H1 (cell line): ENCODE measurements around the gene TEX11. TPM values are rescaled to one million over a fixed set of nuclear protein-coding genes. Genes with fewer than 3 reads are reported as not detected.

Source experiments
- CTCF ChIA-PET: fragments of 300-600 bp; sonication (Branson Sonifier 250); formaldehyde crosslinking; loops from one replicate; lab custom pipeline; 2021; ENCODE audit not compliant: partially characterized antibody; lab: Charles Lee
- POLR2A ChIA-PET: fragments of 300-600 bp; sonication (Branson Sonifier 250); formaldehyde crosslinking; loops from one replicate; lab custom pipeline; 2021; ENCODE audit warnings: inconsistent platforms; ENCODE audit not compliant: partially characterized antibody; lab: Charles Lee
- DNase-seq, 2 experiments: peaks; one replicate each; pipeline versions ENCODE4 v3.0.0 to v3.0.0-alpha.2; 2010 to 2022; ENCODE audit warnings: low spot score in 2 of 2, low read depth in 1 of 2, mixed read lengths in 1 of 2
- FAIRE-seq: peaks from 2 replicates; lab custom pipeline; 2011; peaks lifted over from hg19 to GRCh38; lab: Jason Lieb, UNC
- H2AFZ ChIP-seq: 2 replicates; pipeline ENCODE4 v1.8.1; 2012; ENCODE audit warnings: low read length, inconsistent platforms
- H2AK5ac ChIP-seq: 2 replicates; pipeline ENCODE4 v1.6.1; 2013; ENCODE audit warnings: low read depth, low read length
- H2BK120ac ChIP-seq: replicated peaks from 2 replicates; pipeline ENCODE3; 2013; ENCODE audit warnings: low read depth, low read length, inconsistent platforms
- H2BK12ac ChIP-seq: 2 replicates; pipeline ENCODE4 v1.6.1; 2013; ENCODE audit warnings: low read depth, low read length
- H2BK15ac ChIP-seq: 2 replicates; pipeline ENCODE4 v1.6.1; 2013; ENCODE audit warnings: low read length
- H2BK20ac ChIP-seq: 2 replicates; pipeline ENCODE4 v1.6.1; 2013; ENCODE audit warnings: low read length
- H2BK5ac ChIP-seq: 2 replicates; pipeline ENCODE4 v1.6.1; 2013; ENCODE audit warnings: low read depth, low read length
- H3K14ac ChIP-seq: 2 replicates; pipeline ENCODE4 v1.6.1; 2013; ENCODE audit warnings: inconsistent platforms; ENCODE audit not compliant: insufficient read length
- H3K18ac ChIP-seq: 2 replicates; pipeline ENCODE4 v1.6.1; 2013; ENCODE audit warnings: low read length; ENCODE audit errors: extremely low read depth
- H3K23ac ChIP-seq: 2 replicates; pipeline ENCODE4 v1.6.1; 2013; ENCODE audit warnings: inconsistent platforms; ENCODE audit not compliant: insufficient read length
- H3K23me2 ChIP-seq: 2 replicates; pipeline ENCODE4 v1.6.1; 2013; ENCODE audit warnings: low read depth, low read length
- H3K27ac ChIP-seq: 2 replicates; pipeline ENCODE4 v1.6.1; 2011; ENCODE audit warnings: low read depth, low read length, inconsistent platforms
- H3K27me3 ChIP-seq, 4 experiments: replicated peaks in 1 of 4; 1 replicate in 1 of 4; 2 replicates in 3 of 4; pipeline versions ENCODE4 v1.6.1 to v1.8.1; 2011 to 2013; ENCODE audit warnings: low read length in 3 of 4, mild to moderate bottlenecking in 3 of 4, inconsistent platforms in 2 of 4, mixed read lengths in 2 of 4, moderate library complexity in 1 of 4; ENCODE audit not compliant: control insufficient read depth in 3 of 4, insufficient read depth in 3 of 4; ENCODE audit errors: extremely low read depth in 1 of 4
- H3K36me3 ChIP-seq, 4 experiments: 2 replicates each; pipeline versions ENCODE4 v1.6.1 to v1.8.1; 2011 to 2013; ENCODE audit warnings: mild to moderate bottlenecking in 4 of 4, low read length in 3 of 4, moderate library complexity in 2 of 4, control low read depth in 1 of 4, inconsistent platforms in 1 of 4; ENCODE audit not compliant: insufficient read depth in 4 of 4, control insufficient read depth in 2 of 4
- H3K4ac ChIP-seq: replicated peaks from 2 replicates; pipeline ENCODE3; 2013; ENCODE audit warnings: low read length, low read depth, mixed read lengths, inconsistent platforms; ENCODE audit not compliant: insufficient read length
- H3K4me1 ChIP-seq, 4 experiments: replicated peaks in 1 of 4; 1 replicate in 1 of 4; 2 replicates in 3 of 4; pipeline versions ENCODE4 v1.6.1 to v1.8.1; 2011 to 2013; ENCODE audit warnings: low read length in 3 of 4, inconsistent platforms in 2 of 4, mixed read lengths in 1 of 4; ENCODE audit not compliant: insufficient read depth in 4 of 4, control insufficient read depth in 3 of 4
- H3K4me2 ChIP-seq, 2 experiments: 2 replicates each; pipeline versions ENCODE4 v1.6.1 to v1.8.1; 2011 to 2013; ENCODE audit warnings: low read depth in 2 of 2, low read length in 2 of 2, control low read depth in 1 of 2, inconsistent platforms in 1 of 2, mild to moderate bottlenecking in 1 of 2; ENCODE audit not compliant: insufficient read depth in 1 of 2
- H3K4me3 ChIP-seq, 4 experiments: fragments of 200-600, 300-600 bp in 1 of 4; sonication (generic), shearing (Covaris generic), sonication (Bioruptor Twin) in 1 of 4; 2 replicates each; pipeline versions ENCODE4 v1.5.1 to v1.8.1; 2011 to 2016; ENCODE audit warnings: low read length in 4 of 4, low read depth in 3 of 4, control low read depth in 2 of 4, inconsistent platforms in 2 of 4, mild to moderate bottlenecking in 2 of 4, mixed read lengths in 1 of 4, moderate library complexity in 1 of 4; ENCODE audit not compliant: insufficient read depth in 2 of 4; ENCODE audit errors: extremely low read depth in 1 of 4
- H3K56ac ChIP-seq: replicated peaks from 2 replicates; pipeline ENCODE3; 2013; ENCODE audit warnings: low read depth, mild to moderate bottlenecking, mixed read lengths, low read length, inconsistent platforms; ENCODE audit not compliant: insufficient read length
- H3K79me1 ChIP-seq: 2 replicates; pipeline ENCODE4 v1.6.1; 2013; ENCODE audit warnings: low read depth, low read length, control low read depth
- H3K79me2 ChIP-seq, 2 experiments: 2 replicates each; pipeline versions ENCODE4 v1.6.1 to v1.8.1; 2012 to 2013; ENCODE audit warnings: low read length in 2 of 2, mild to moderate bottlenecking in 2 of 2, inconsistent platforms in 1 of 2; ENCODE audit not compliant: insufficient read depth in 2 of 2, control insufficient read depth in 1 of 2
- H3K9ac ChIP-seq, 4 experiments: replicated peaks in 1 of 4; 1 replicate in 1 of 4; 2 replicates in 3 of 4; pipeline versions ENCODE4 v1.6.1 to v1.8.1; 2011 to 2013; ENCODE audit warnings: low read depth in 3 of 4, low read length in 3 of 4, control low read depth in 2 of 4, mild to moderate bottlenecking in 2 of 4, moderate library complexity in 2 of 4, inconsistent platforms in 1 of 4; ENCODE audit errors: extremely low read depth in 1 of 4
- H3K9me3 ChIP-seq, 2 experiments: 2 replicates each; pipeline versions ENCODE4 v1.6.1 to v1.8.1; 2012 to 2013; ENCODE audit warnings: mild to moderate bottlenecking in 2 of 2, moderate library complexity in 2 of 2, control low read depth in 1 of 2, inconsistent platforms in 1 of 2, low read depth in 1 of 2, low read length in 1 of 2, mixed read lengths in 1 of 2; ENCODE audit not compliant: insufficient read depth in 2 of 2
- H4K20me1 ChIP-seq, 2 experiments: replicated peaks in 1 of 2; 2 replicates each; pipeline versions ENCODE3 to v1.8.1; 2011 to 2013; ENCODE audit warnings: inconsistent platforms in 2 of 2, low read length in 2 of 2, mild to moderate bottlenecking in 1 of 2; ENCODE audit not compliant: insufficient read depth in 2 of 2, control insufficient read depth in 1 of 2
- H4K5ac ChIP-seq: 2 replicates; pipeline ENCODE4 v1.6.1; 2013; ENCODE audit warnings: low read length, low read depth, mixed read lengths, inconsistent platforms; ENCODE audit not compliant: insufficient read length
- H4K8ac ChIP-seq: 2 replicates; pipeline ENCODE4 v1.8.0; 2013; ENCODE audit warnings: mild to moderate bottlenecking, moderate library complexity, low read length, inconsistent platforms; ENCODE audit not compliant: insufficient read depth; ENCODE audit errors: extremely low read depth
- H4K91ac ChIP-seq: replicated peaks from 2 replicates; pipeline ENCODE3; 2013; ENCODE audit warnings: low read length, mixed read lengths, inconsistent platforms; ENCODE audit not compliant: insufficient read length
- ASH2L ChIP-seq: fragments of 200-600, 300-600 bp; sonication (generic); IDR thresholded peaks from one replicate; pipeline ENCODE4 v1.7.1; 2017; ENCODE audit warnings: low read length
- CREB1 ChIP-seq: IDR thresholded peaks from 2 replicates; pipeline ENCODE4 v1.6.1; 2012; ENCODE audit warnings: inconsistent platforms
- JUND ChIP-seq: IDR thresholded peaks from 2 replicates; pipeline ENCODE4 v1.6.1; 2011; ENCODE audit warnings: mild to moderate bottlenecking, improper control_type of control experiment, low read length
- KDM4A ChIP-seq: IDR thresholded peaks from one replicate; pipeline ENCODE4 v1.7.1; 2012; ENCODE audit warnings: low read depth, mild to moderate bottlenecking, moderate library complexity, low read length, inconsistent platforms; ENCODE audit not compliant: severe bottlenecking
- SRF ChIP-seq: IDR thresholded peaks from 2 replicates; pipeline ENCODE4 v1.6.1; 2011; ENCODE audit warnings: mild to moderate bottlenecking, low read depth, low read length, moderate library complexity
- WGBS, 2 experiments: shearing (Covaris generic) in 1 of 2; methylation state at CpG; one replicate each; pipeline versions ENCODE4 v1.1.6 to v1.1.7; 2013 to 2015; ENCODE audit warnings: low lambda C conversion rate in 2 of 2, mixed read lengths in 2 of 2, inconsistent platforms in 1 of 2, low coverage in 1 of 2, missing lambda C conversion rate in 1 of 2; ENCODE audit not compliant: insufficient replicate concordance in 2 of 2, insufficient coverage in 1 of 2, insufficient read length in 1 of 2; ENCODE audit errors: extremely low coverage in 1 of 2, missing lambda C conversion rate in 1 of 2; 5-methylcytosine and 5-hydroxymethylcytosine counted together
- polyA plus RNA-seq, 7 experiments: library from polyadenylated mRNA; depleted of rRNA in 3 of 7; stranded (reverse) in 5 of 7; unstranded in 2 of 7; fragments of >200 nt in 5 of 7; fragments of 200-250 nt in 2 of 7; gene quantifications; 1 replicate in 5 of 7; 2 replicates in 1 of 7; 4 replicates in 1 of 7; pipeline versions ENCODE4 v1.2.1 to v1.2.3, GENCODE V29; 2011 to 2013; ENCODE audit warnings: missing spikeins in 2 of 7, mixed read lengths in 2 of 7
- total RNA-seq: library from RNA; stranded (reverse); fragmentation: NEBNext Ultra II Directional; extraction: Animal tissue kit (Norgen Biotek cat#: 25700); gene quantifications from 2 replicates; pipeline ENCODE4 v1.2.1, GENCODE V29; 2021
- TF ChIP-seq, protein P1 (sequence below): IDR thresholded peaks from 2 replicates; pipeline ENCODE4 v1.6.1; 2012; ENCODE audit warnings: inconsistent platforms

The TEX11 gene
- total and polyA plus RNA-seq, 2 of the 8 experiments (the other 6 are each of a cell fraction or from before 2014, with no cell fraction given): 0.11 to 0.74 TPM

GRCh38 chrX:70636218-70636617 lies 272.3 kb downstream of the TEX11 start:
- Histone ChIP-seq H3K23me2 (no peaks in the 10 kb centered on the region), H2AK5ac (no peak overlapping the region), H3K56ac (no peak overlapping the region), H3K4ac (no peak overlapping the region), H2AFZ (no peak overlapping the region)
- TF ChIP-seq, protein P1, sequence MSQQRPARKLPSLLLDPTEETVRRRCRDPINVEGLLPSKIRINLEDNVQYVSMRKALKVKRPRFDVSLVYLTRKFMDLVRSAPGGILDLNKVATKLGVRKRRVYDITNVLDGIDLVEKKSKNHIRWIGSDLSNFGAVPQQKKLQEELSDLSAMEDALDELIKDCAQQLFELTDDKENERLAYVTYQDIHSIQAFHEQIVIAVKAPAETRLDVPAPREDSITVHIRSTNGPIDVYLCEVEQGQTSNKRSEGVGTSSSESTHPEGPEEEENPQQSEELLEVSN: no peak
- TF ChIP-seq SRF: no peak
- TF ChIP-seq CREB1: no peak
- no peak for TF ChIP-seq KDM4A
- TF ChIP-seq ASH2L: no peak
- no peak for TF ChIP-seq JUND
- TF ChIP-seq, all 59 proteins: peak for 0
- Histone ChIP-seq H3K4me3 (no peak overlapping the region), H3K9ac (no peak overlapping the region), H3K27ac (no peak overlapping the region), H2BK120ac (no peak overlapping the region), H4K91ac (no peak overlapping the region), H3K27me3 (no peaks in the 10 kb centered on the region), H3K36me3 (no peaks in the 10 kb centered on the region), H2BK20ac (no peak overlapping the region), H3K9me3 (peaks cover 0 to 3% of the 10 kb centered on the region in 2 experiments; a peak in 1 of 4 replicates), H3K4me2 (no peak overlapping the region), H4K20me1 (no peaks in the 10 kb centered on the region), H3K4me1 (no peaks in the 10 kb centered on the region), H2BK12ac (no peak overlapping the region), H2BK5ac (no peak overlapping the region), H3K79me1 (no peaks in the 10 kb centered on the region), H3K18ac (no peak overlapping the region), H3K79me2 (no peaks in the 10 kb centered on the region), H3K14ac (no peak overlapping the region), H4K5ac (no peak overlapping the region), H4K8ac (no peak overlapping the region), H3K23ac (no peak overlapping the region), H2BK15ac (no peak overlapping the region)
- WGBS, 2 experiments: 71% methylated on average over 1 of the region's 1 CpG; no CpG with 5 or more reads in 1 of the 2 experiments
- POLR2A ChIA-PET: no interaction called here
- DNase-seq (no peak), FAIRE-seq (no peak)
- CTCF ChIA-PET: no interaction called here
